ENCODE measurements around the gene WDR55. TPM values are rescaled to one million over a fixed set of nuclear protein-coding genes. Genes with fewer than 3 reads are reported as not detected.

WDR55 gene
- total RNA-seq, 1 donor from 2014 or later = 28.8 TPM

DNA sequence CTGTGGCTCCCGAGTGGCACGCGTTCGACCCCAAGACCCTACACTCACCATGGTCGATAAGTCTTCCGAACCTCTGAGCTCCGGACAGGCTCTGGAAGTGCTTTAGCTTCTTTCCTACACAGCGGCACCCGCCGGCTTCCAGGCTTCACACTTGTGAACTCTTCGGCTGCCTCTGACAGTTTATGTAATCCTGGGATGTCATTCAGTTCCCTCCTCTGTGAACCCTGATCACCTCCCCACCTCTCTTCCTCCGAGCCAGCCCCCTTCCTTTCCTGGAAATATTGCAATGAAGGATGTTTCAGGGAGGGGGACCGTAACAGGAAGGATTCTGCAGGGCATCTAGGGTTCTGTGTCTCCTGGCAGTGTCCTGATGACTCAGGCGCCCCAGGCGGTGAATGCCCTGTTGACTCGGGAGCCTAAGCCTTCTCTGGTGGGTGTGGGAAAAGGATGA lies 31.7 kb upstream of the WDR55 start, which contains the start of gene CD14:
CD14 (minus strand) TSS at position 155 of the 451 bp plus-strand sequence; CDS start at position 51, 104 bp downstream.
- Histone ChIP-seq H3K27me3 (ENCODE audit: insufficient read depth, low read length) (peaks cover 22% of the 10 kb centered on the region), H3K4me2 (ENCODE audit: low read length) (peak within 1 kb of the TSS; percentile 85), H4K20me1 (ENCODE audit: insufficient read depth, low read length) (no peaks in the 10 kb centered on the region), H3K79me2 (ENCODE audit: insufficient read depth, low read length) (no peaks in the 10 kb centered on the region), H3K4me3 (ENCODE audit: insufficient read depth, low read depth, low read length) (peak within 1 kb of the TSS; percentile 60), H3K9me3 (ENCODE audit: insufficient read depth, low read depth, low read length) (peaks cover 9% of the 10 kb centered on the region), H3K9ac (ENCODE audit: low read length) (peak within 1 kb of the TSS; percentile 12), H3K27ac (ENCODE audit: low read depth, low read length) (no peak within 1 kb of the TSS), H3K36me3 (ENCODE audit: insufficient read depth, low read length) (no peaks in the 10 kb centered on the region), H3K4me1 (ENCODE audit: insufficient read depth, low read length) (peaks cover 16% of the 10 kb centered on the region), H2AFZ (ENCODE audit: low read depth, low read length) (peak within 1 kb of the TSS; percentile 94)
- H3K9me3 Mint-ChIP-seq (ENCODE audit: unreplicated experiment) = peaks cover 16% of the 10 kb centered on the region
- TF ChIP-seq EZH2 (IDR thresholded peaks at IDR 0.05; ENCODE audit: insufficient read depth, low read length) = no peak
- TF ChIP-seq, protein P1, sequence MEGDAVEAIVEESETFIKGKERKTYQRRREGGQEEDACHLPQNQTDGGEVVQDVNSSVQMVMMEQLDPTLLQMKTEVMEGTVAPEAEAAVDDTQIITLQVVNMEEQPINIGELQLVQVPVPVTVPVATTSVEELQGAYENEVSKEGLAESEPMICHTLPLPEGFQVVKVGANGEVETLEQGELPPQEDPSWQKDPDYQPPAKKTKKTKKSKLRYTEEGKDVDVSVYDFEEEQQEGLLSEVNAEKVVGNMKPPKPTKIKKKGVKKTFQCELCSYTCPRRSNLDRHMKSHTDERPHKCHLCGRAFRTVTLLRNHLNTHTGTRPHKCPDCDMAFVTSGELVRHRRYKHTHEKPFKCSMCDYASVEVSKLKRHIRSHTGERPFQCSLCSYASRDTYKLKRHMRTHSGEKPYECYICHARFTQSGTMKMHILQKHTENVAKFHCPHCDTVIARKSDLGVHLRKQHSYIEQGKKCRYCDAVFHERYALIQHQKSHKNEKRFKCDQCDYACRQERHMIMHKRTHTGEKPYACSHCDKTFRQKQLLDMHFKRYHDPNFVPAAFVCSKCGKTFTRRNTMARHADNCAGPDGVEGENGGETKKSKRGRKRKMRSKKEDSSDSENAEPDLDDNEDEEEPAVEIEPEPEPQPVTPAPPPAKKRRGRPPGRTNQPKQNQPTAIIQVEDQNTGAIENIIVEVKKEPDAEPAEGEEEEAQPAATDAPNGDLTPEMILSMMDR (IDR thresholded peaks at IDR 0.05; ENCODE audit: insufficient read depth, low read depth, low read length) = no peak
- no peaks in the 10 kb centered on the region for H3K4me1 Mint-ChIP-seq (ENCODE audit: low read depth, unreplicated experiment)
- H3K27ac Mint-ChIP-seq (ENCODE audit: unreplicated experiment) = no peak within 1 kb of the TSS
- H3K36me3 Mint-ChIP-seq (ENCODE audit: low read depth, unreplicated experiment) = peaks cover 2% of the 10 kb centered on the region
- H3K27me3 Mint-ChIP-seq (ENCODE audit: low read depth, unreplicated experiment) = no peaks in the 10 kb centered on the region
- DNase-seq (ENCODE audit: low read depth) (no peak), FAIRE-seq (no peak)
- no peak within 1 kb of the TSS for H3K4me3 Mint-ChIP-seq (ENCODE audit: unreplicated experiment)

DNA sequence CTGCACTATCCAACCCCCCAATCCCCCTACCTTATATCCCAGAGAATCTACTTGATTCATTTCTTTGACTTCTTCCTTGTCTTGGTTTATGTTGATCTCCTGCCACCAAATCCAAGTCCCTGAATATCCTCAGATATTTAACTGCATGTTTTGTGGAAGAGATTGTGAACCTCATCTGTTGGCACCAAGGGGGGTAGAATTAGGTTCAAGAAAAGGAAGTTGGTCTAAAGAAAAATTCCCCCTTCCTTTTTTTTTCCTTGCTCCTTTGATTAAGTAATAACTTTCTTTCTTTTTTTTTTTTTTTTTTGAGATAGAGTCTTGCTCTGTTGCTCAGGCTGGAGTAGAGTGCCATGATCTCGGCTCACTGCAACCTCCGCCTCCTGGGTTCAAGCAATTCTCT lies 31.2 kb upstream of the WDR55 start:
- H3K27me3 Mint-ChIP-seq (ENCODE audit: low read depth, unreplicated experiment) = no peaks in the 10 kb centered on the region
- Histone ChIP-seq H3K4me2 (ENCODE audit: low read length) (peak overlapping the region; percentile 85), H3K9me3 (ENCODE audit: insufficient read depth, low read depth, low read length) (peaks cover 8% of the 10 kb centered on the region), H2AFZ (ENCODE audit: low read depth, low read length) (no peak overlapping the region), H3K27ac (ENCODE audit: low read depth, low read length) (no peak overlapping the region), H3K79me2 (ENCODE audit: insufficient read depth, low read length) (no peaks in the 10 kb centered on the region), H3K4me3 (ENCODE audit: insufficient read depth, low read depth, low read length) (no peak overlapping the region), H3K9ac (ENCODE audit: low read length) (no peak overlapping the region), H3K4me1 (ENCODE audit: insufficient read depth, low read length) (peaks cover 16% of the 10 kb centered on the region), H3K36me3 (ENCODE audit: insufficient read depth, low read length) (no peaks in the 10 kb centered on the region), H4K20me1 (ENCODE audit: insufficient read depth, low read length) (no peaks in the 10 kb centered on the region), H3K27me3 (ENCODE audit: insufficient read depth, low read length) (peaks cover 22% of the 10 kb centered on the region)
- no peaks in the 10 kb centered on the region for H3K4me1 Mint-ChIP-seq (ENCODE audit: low read depth, unreplicated experiment)
- DNase-seq (ENCODE audit: low read depth) (no peak), FAIRE-seq (no peak)
- H3K4me3 Mint-ChIP-seq (ENCODE audit: unreplicated experiment) = no peak overlapping the region
- TF ChIP-seq EZH2 (IDR thresholded peaks at IDR 0.05; ENCODE audit: insufficient read depth, low read length) = no peak
- TF ChIP-seq, protein P1 (IDR thresholded peaks at IDR 0.05; ENCODE audit: insufficient read depth, low read depth, low read length) = no peak
- no peak overlapping the region for H3K27ac Mint-ChIP-seq (ENCODE audit: unreplicated experiment)
- peaks cover 13% of the 10 kb centered on the region for H3K9me3 Mint-ChIP-seq (ENCODE audit: unreplicated experiment)
- no peaks in the 10 kb centered on the region for H3K36me3 Mint-ChIP-seq (ENCODE audit: low read depth, unreplicated experiment)

DNA sequence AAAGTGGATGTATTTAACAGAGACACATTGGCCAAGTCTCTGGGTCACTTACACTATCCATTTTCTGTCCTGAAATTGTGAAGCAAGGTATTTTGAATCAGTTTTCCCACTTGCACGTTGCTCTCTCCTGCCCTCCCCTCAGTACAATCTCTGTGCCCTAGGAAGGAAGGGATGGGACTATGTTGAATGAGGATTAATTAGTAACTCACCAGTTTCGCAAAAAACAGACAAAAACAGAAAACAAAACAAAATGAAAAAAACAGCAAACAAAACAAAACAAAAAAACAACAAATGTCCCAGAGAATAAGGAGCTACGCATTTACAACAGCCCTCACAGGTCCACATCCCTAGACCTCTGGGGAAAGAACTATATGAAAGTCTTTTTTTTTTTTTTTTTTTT lies 30.6 kb upstream of the WDR55 start:
- H2AFZ ChIP-seq (ENCODE audit: low read depth, low read length) = no peak overlapping the region
- Mint-ChIP-seq H3K4me1 (ENCODE audit: low read depth, unreplicated experiment) (peaks cover 4% of the 10 kb centered on the region), H3K36me3 (ENCODE audit: low read depth, unreplicated experiment) (peaks cover 2% of the 10 kb centered on the region), H3K27ac (ENCODE audit: unreplicated experiment) (no peak overlapping the region), H3K9me3 (ENCODE audit: unreplicated experiment) (peaks cover 13% of the 10 kb centered on the region), H3K27me3 (ENCODE audit: low read depth, unreplicated experiment) (no peaks in the 10 kb centered on the region), H3K4me3 (ENCODE audit: unreplicated experiment) (no peak overlapping the region)
- H3K9me3 ChIP-seq (ENCODE audit: insufficient read depth, low read depth, low read length) = peaks cover 4% of the 10 kb centered on the region
- no peak overlapping the region for H3K27ac ChIP-seq (ENCODE audit: low read depth, low read length)
- H3K27me3 ChIP-seq (ENCODE audit: insufficient read depth, low read length) = peaks cover 22% of the 10 kb centered on the region
- TF ChIP-seq, protein P1 (IDR thresholded peaks at IDR 0.05; ENCODE audit: insufficient read depth, low read depth, low read length) = no peak
- TF ChIP-seq EZH2 (IDR thresholded peaks at IDR 0.05; ENCODE audit: insufficient read depth, low read length) = no peak
- FAIRE-seq (no peak), DNase-seq (ENCODE audit: low read depth) (no peak)
- no peaks in the 10 kb centered on the region for H3K79me2 ChIP-seq (ENCODE audit: insufficient read depth, low read length)
- peaks cover 16% of the 10 kb centered on the region for H3K4me1 ChIP-seq (ENCODE audit: insufficient read depth, low read length)
- no peaks in the 10 kb centered on the region for H3K36me3 ChIP-seq (ENCODE audit: insufficient read depth, low read length)
- no peaks in the 10 kb centered on the region for H4K20me1 ChIP-seq (ENCODE audit: insufficient read depth, low read length)
- no peak overlapping the region for H3K9ac ChIP-seq (ENCODE audit: low read length)
- no peak overlapping the region for H3K4me2 ChIP-seq (ENCODE audit: low read length)
- no peak overlapping the region for H3K4me3 ChIP-seq (ENCODE audit: insufficient read depth, low read depth, low read length)

Measured in astrocyte (in vitro differentiated cells and primary cell).